ENCODE results near the gene PIK3C2G. TPM values are rescaled to one million over a fixed set of nuclear protein-coding genes. Genes with fewer than 3 reads are reported as not detected.

Gene PIK3C2G
- total RNA-seq, 1 donor from 2014 or later: not detected

DNA sequence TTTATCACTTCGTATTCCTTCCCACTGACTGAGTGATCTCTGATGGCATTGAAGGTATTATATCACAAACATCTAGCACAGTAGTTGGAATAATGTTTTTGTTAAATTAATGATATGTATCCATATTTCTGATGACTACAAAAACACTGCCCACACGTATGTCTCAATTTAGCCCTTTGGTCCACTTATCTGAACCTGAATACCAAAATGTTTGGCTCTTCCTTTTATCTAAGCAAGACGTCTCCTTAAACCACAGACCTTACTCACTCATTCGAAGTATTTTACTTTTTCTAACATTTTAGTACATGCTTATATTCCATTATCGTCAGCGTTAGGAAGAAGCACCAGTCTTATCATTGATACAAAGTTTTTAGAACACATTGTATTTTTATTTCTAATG, 126.4 kb downstream of the PIK3C2G start:
- no peaks in the 10 kb centered on the region for H3K36me3 Mint-ChIP-seq
- Histone ChIP-seq H3K27me3 (no peaks in the 10 kb centered on the region), H4K20me1 (ENCODE audit: low read depth) (no peaks in the 10 kb centered on the region), H3K36me3 (no peaks in the 10 kb centered on the region), H3K9me3 (ENCODE audit: low read depth) (no peaks in the 10 kb centered on the region), H3K4me1 (peaks cover 6% of the 10 kb centered on the region), H3K79me2 (ENCODE audit: low read depth) (no peaks in the 10 kb centered on the region), H3K9ac (no peak overlapping the region), H3F3A (ENCODE audit: low read depth) (no peaks in the 10 kb centered on the region), H3K4me2 (no peak overlapping the region), H3K27ac (no peak overlapping the region), H3K4me3 (no peak overlapping the region), H2AFZ (replicated peaks) (no peak overlapping the region)
- peaks cover 3% of the 10 kb centered on the region for H3K27me3 Mint-ChIP-seq (ENCODE audit: insufficient read depth, low read depth)
- no peak overlapping the region for H3K27ac Mint-ChIP-seq
- H3K4me1 Mint-ChIP-seq: peaks cover 16% of the 10 kb centered on the region
- no peak for DNase-seq (ENCODE audit: low spot score)
- H3K4me3 Mint-ChIP-seq: no peak overlapping the region
- peaks cover 2% of the 10 kb centered on the region for H3K9me3 Mint-ChIP-seq
- TF ChIP-seq, protein P1, sequence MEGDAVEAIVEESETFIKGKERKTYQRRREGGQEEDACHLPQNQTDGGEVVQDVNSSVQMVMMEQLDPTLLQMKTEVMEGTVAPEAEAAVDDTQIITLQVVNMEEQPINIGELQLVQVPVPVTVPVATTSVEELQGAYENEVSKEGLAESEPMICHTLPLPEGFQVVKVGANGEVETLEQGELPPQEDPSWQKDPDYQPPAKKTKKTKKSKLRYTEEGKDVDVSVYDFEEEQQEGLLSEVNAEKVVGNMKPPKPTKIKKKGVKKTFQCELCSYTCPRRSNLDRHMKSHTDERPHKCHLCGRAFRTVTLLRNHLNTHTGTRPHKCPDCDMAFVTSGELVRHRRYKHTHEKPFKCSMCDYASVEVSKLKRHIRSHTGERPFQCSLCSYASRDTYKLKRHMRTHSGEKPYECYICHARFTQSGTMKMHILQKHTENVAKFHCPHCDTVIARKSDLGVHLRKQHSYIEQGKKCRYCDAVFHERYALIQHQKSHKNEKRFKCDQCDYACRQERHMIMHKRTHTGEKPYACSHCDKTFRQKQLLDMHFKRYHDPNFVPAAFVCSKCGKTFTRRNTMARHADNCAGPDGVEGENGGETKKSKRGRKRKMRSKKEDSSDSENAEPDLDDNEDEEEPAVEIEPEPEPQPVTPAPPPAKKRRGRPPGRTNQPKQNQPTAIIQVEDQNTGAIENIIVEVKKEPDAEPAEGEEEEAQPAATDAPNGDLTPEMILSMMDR (IDR thresholded peaks at IDR 0.05): no peak
- TF ChIP-seq EZH2 (IDR thresholded peaks at IDR 0.05): no peak
- TF ChIP-seq EZH2phosphoT487 (IDR thresholded peaks at IDR 0.05): no peak

DNA sequence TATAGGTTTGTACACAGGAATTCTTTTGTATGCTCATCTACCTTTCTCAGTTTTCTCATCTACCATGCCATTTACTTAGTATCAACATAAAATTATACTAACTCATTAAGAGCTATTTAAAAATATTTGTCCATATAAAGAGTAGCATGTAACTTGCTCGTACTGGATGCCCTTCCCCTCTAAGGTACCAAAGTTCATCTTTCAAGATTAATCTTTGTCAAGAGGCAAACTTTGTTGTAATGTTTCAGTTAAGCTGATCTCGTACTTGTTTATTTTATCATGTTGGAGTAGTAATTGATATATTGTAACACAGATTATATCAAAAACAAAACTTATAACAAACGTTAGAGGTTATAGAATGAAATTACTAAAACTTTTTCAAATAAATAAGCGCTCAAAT, 128.5 kb downstream of the PIK3C2G start:
- peaks cover 7% of the 10 kb centered on the region for H3K4me1 Mint-ChIP-seq

DNA sequence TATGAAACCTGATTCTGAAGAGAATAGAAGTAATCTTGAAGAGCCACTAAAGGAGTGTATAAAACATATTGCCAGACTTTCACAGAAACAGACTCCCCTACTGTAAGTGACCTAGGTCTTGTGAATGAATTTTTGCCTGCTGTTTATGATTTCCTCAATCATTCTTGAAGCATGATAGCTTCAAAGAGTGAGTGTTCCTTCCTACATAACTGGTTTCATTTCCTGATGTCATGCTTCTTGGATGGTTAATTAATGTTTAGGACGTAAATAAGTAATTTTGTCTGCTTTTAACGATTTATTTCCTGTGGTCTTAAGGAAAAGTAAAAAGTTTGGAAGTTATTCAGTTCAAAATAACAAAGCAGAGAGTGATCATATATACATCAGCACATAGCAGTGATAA, 129.8 kb downstream of the PIK3C2G start:
- Mint-ChIP-seq H3K27me3 (ENCODE audit: insufficient read depth, low read depth) (peaks cover 3% of the 10 kb centered on the region), H3K27ac (no peak overlapping the region), H3K4me3 (no peak overlapping the region), H3K4me1 (peaks cover 7% of the 10 kb centered on the region), H3K36me3 (no peaks in the 10 kb centered on the region), H3K9me3 (peaks cover 2% of the 10 kb centered on the region)
- Histone ChIP-seq H3K4me3 (no peak overlapping the region), H3K36me3 (no peaks in the 10 kb centered on the region), H3F3A (ENCODE audit: low read depth) (no peaks in the 10 kb centered on the region), H3K4me2 (no peak overlapping the region), H3K27ac (no peak overlapping the region), H3K4me1 (no peaks in the 10 kb centered on the region), H2AFZ (replicated peaks) (no peak overlapping the region), H3K9ac (no peak overlapping the region), H3K79me2 (ENCODE audit: low read depth) (no peaks in the 10 kb centered on the region), H3K27me3 (no peaks in the 10 kb centered on the region), H4K20me1 (ENCODE audit: low read depth) (no peaks in the 10 kb centered on the region), H3K9me3 (ENCODE audit: low read depth) (no peaks in the 10 kb centered on the region)
- no peak for DNase-seq (ENCODE audit: low spot score)
- TF ChIP-seq, protein P1 (IDR thresholded peaks at IDR 0.05): no peak
- TF ChIP-seq EZH2phosphoT487 (IDR thresholded peaks at IDR 0.05): no peak
- TF ChIP-seq EZH2 (IDR thresholded peaks at IDR 0.05): no peak

More for the DNA sequence above, 128.5 kb downstream of the PIK3C2G start:
- Histone ChIP-seq H3K4me3 (no peak overlapping the region), H3F3A (ENCODE audit: low read depth) (no peaks in the 10 kb centered on the region), H3K4me1 (no peaks in the 10 kb centered on the region), H3K9me3 (ENCODE audit: low read depth) (no peaks in the 10 kb centered on the region), H3K27me3 (no peaks in the 10 kb centered on the region), H3K27ac (no peak overlapping the region), H3K4me2 (no peak overlapping the region), H4K20me1 (ENCODE audit: low read depth) (no peaks in the 10 kb centered on the region), H3K36me3 (no peaks in the 10 kb centered on the region), H2AFZ (replicated peaks) (no peak overlapping the region), H3K9ac (no peak overlapping the region), H3K79me2 (ENCODE audit: low read depth) (no peaks in the 10 kb centered on the region)
- H3K27me3 Mint-ChIP-seq (ENCODE audit: insufficient read depth, low read depth): peaks cover 3% of the 10 kb centered on the region
- H3K27ac Mint-ChIP-seq: no peak overlapping the region
- DNase-seq (ENCODE audit: low spot score): no peak
- TF ChIP-seq EZH2phosphoT487 (IDR thresholded peaks at IDR 0.05) (no peak), EZH2 (IDR thresholded peaks at IDR 0.05) (no peak)
- TF ChIP-seq, protein P1 (IDR thresholded peaks at IDR 0.05): no peak
- no peaks in the 10 kb centered on the region for H3K36me3 Mint-ChIP-seq
- no peak overlapping the region for H3K4me3 Mint-ChIP-seq
- peaks cover 2% of the 10 kb centered on the region for H3K9me3 Mint-ChIP-seq
